HepG2 (cell line): ENCODE results near the gene KIAA1217.

Experiments used
- CREM ChIP-seq, 2 experiments: sonication (generic) in 1 of 2; formaldehyde crosslinking in 1 of 2; IDR thresholded peaks; 2 replicates each; pipeline versions ENCODE4 v1.4.0 to v1.6.1; 2016 to 2020; ENCODE audit warnings: antibody characterized with exemption in 1 of 2, mild to moderate bottlenecking in 1 of 2, missing genetic modification reagents in 1 of 2
- CTCF ChIP-seq: sonication (generic); formaldehyde crosslinking; IDR thresholded peaks from 2 replicates; pipeline ENCODE4 v1.5.0; 2020; ENCODE audit warnings: mild to moderate bottlenecking, missing genetic modification reagents, moderate library complexity
- E2F1 ChIP-seq: sonication (generic); formaldehyde crosslinking; IDR thresholded peaks from 2 replicates; pipeline ENCODE4 v1.5.0; 2020; ENCODE audit warnings: missing genetic modification reagents
- NFIC ChIP-seq: IDR thresholded peaks from 2 replicates; pipeline ENCODE4 v1.6.1; 2012; ENCODE audit warnings: mild to moderate bottlenecking, low read length, inconsistent platforms
- NR2C2 ChIP-seq: sonication (generic); formaldehyde crosslinking; IDR thresholded peaks from 2 replicates; pipeline ENCODE4 v1.4.0; 2020; ENCODE audit warnings: missing genetic modification reagents, mild to moderate bottlenecking, moderate library complexity, borderline replicate concordance
- POLR2A ChIP-seq, 2 experiments: IDR thresholded peaks; 2 replicates each; pipeline ENCODE4 v1.6.1; 2011; ENCODE audit warnings: low read depth in 2 of 2, low read length in 2 of 2, mild to moderate bottlenecking in 1 of 2, moderate library complexity in 1 of 2; ENCODE audit not compliant: insufficient read depth in 1 of 2
- RELA ChIP-seq: sonication (generic); formaldehyde crosslinking; IDR thresholded peaks from 2 replicates; pipeline ENCODE4 v1.4.0; 2020; ENCODE audit warnings: missing genetic modification reagents
- SP2 ChIP-seq: sonication (generic); formaldehyde crosslinking; IDR thresholded peaks from 2 replicates; pipeline ENCODE4 v1.5.1; 2020; ENCODE audit warnings: mild to moderate bottlenecking, missing genetic modification reagents
- TAF1 ChIP-seq: sonication (generic); formaldehyde crosslinking; IDR thresholded peaks from 2 replicates; pipeline ENCODE4 v1.4.0; 2020; ENCODE audit warnings: missing genetic modification reagents
- ZNF512 ChIP-seq: sonication (generic); formaldehyde crosslinking; IDR thresholded peaks from 2 replicates; pipeline ENCODE4 v1.4.0; 2020; ENCODE audit warnings: mild to moderate bottlenecking, missing genetic modification reagents
- ZNF616 ChIP-seq: sonication (generic); formaldehyde crosslinking; IDR thresholded peaks from 2 replicates; pipeline ENCODE4 v1.5.0; 2020; ENCODE audit warnings: low read depth, mild to moderate bottlenecking, missing genetic modification reagents
- ZNF639 ChIP-seq: conservative IDR thresholded peaks from 2 replicates; pipeline ENCODE4 v1.6.1; 2018; ENCODE audit warnings: missing genetic modification reagents
- ZNF720 ChIP-seq: sonication (generic); formaldehyde crosslinking; IDR thresholded peaks from 2 replicates; pipeline ENCODE4 v1.4.0; 2020; ENCODE audit warnings: missing genetic modification reagents

- TF ChIP-seq E2F1 = no peak
- TF ChIP-seq ZNF720 = no peak
- no peak for TF ChIP-seq CTCF (CRISPR knock-in tag)
- TF ChIP-seq SP2 = no peak
- TF ChIP-seq TAF1 (CRISPR knock-in tag) = no peak
- TF ChIP-seq POLR2A (IDR thresholded peaks at IDR 0.05; ENCODE audit: insufficient read depth in 1 of 2, low read depth in 2 of 2, low read length in 2 of 2) = no peak
- TF ChIP-seq RELA = no peak
- no peak for TF ChIP-seq ZNF616 (CRISPR knock-in tag)
- no peak for TF ChIP-seq CREM (IDR thresholded peaks at IDR 0.05)
- no peak for TF ChIP-seq CREM (CRISPR knock-in tag; IDR thresholded peaks at IDR 0.05)
- TF ChIP-seq NFIC = no peak
- no peak for TF ChIP-seq ZNF512 (CRISPR knock-in tag)
- no peak for TF ChIP-seq NR2C2 (CRISPR knock-in tag)
- TF ChIP-seq ZNF639 (CRISPR knock-in tag) = no peak
Observed at GRCh38 chr10:24432478-24433416, 223.8 kb downstream of the KIAA1217 start.
